HG02610 (cell line): ENCODE results near the gene SLF2.

ENCODE experiments used
- ATAC-seq: cut with Tn5 transposase; IDR thresholded peaks from one replicate; pipeline ENCODE4 v1.9.1; 2021; ENCODE audit warnings: mild to moderate bottlenecking, moderate library complexity; ENCODE audit not compliant: unreplicated experiment

The SLF2 gene

DNA sequence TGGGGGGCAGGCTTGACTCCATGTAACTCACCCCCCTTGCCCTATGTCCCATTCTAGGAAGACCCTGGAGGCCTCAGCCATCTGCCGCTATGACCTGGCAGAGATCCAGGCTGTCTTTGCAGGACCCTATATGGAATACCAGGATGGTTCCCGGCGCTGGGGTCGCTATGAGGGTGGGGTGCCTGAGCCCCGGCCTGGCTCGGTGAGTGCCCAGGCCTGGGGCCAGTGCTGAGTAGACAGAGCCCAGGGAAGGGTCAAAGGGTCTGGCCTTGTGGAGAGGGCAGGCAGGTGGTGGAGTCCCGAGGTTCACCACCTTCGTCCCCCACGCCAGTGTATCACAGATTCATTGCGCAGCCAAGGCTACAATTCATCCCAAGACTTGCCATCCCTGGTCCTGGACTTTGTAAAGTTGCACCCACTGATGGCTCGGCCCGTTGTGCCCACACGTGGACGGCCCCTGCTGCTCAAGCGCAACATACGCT is 67.1 kb downstream of the SLF2 start:
- no peak for ATAC-seq

DNA sequence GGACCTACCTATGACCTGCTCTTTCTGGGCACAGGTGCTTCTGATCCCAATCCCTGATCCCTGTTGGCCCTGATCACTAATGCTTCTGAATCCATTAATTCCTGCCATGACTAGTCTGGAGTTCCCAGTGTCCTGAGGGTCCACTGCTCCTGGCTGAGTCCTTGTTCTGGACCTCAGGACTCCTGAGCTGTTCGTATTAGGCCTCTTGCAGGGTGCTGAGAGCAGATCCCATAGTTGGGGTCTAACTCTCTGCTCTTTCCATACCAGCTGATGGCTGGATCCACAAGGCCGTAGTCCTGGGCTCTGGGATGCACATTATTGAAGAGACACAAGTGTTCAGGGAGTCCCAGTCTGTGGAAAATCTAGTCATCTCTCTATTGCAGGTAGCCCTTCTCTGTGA is 67.5 kb downstream of the SLF2 start:
- ATAC-seq: no peak

DNA sequence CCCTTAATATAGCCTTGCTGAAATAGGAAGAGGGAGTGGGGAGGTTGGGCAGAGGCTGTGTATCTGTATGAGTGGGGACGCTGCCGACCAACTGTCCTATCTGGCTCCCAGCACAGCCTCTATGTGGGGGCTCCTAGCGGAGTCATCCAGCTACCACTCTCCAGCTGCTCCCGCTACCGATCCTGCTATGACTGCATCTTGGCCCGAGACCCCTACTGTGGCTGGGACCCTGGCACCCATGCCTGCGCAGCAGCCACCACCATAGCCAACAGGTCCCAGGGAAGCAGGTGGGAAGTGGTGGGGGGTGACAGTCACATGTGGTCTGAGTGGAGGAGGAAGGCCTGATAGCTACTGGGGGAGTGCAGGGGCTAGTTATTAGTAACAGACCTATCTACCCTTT is 67.9 kb downstream of the SLF2 start:
- no peak for ATAC-seq

DNA sequence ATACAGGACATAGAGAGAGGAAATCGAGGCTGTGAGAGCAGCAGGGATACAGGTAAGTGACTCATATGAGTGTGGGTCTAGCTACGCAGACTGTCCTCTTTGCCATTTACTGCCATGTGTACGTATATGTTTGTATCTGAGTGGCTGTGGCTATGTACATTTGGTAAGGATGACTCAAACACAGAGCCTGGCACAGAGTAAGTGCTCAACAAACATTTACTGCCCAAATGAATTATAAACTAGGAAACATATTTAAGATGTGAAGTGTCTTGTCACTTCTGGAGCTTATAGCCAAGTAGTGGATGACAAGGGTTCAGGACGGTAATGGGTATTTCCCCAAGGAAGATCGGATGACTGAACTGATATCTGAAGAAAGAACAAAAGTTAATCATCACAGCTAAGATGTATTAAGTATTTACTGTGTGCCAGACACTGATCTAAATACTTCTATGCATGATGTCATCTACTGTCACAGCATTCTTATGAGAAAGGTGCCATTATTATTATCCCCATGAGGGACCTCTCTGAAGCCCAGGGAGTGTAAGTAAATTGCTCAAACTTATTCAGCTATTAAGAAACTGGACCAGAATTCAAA is 68.5 kb downstream of the SLF2 start:
- no peak for ATAC-seq

- ATAC-seq: no peak
Measured at GRCh38 chr10:100982916-100983830, 70.4 kb downstream of the SLF2 start.

GRCh38 chr10:100983868-100984671 is 71.3 kb downstream of the SLF2 start:
- ATAC-seq: no peak

GRCh38 chr10:100984672-100985177 is 72.0 kb downstream of the SLF2 start:
- no peak for ATAC-seq

DNA sequence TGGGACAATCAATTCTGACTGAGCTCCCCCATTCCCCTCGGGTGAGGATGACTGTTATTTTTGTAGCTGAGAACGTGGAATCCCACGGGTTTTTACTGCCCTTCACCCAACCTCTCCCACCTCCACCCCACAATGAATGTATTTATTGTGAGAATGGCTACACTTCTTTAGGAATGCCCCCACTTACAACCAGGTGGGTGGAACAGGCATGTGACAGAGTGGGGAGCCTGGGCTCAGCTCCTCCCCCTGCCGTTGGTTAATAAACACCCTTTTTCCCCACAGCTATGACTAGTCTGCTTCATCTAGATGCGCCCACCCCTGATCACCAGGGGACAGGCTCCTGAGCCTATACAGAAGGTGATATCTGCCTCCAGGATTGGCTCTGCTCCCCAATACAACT is 72.6 kb downstream of the SLF2 start:
- no peak for ATAC-seq

- ATAC-seq: no peak
Measured at GRCh38 chr10:100986623-100986951, 73.8 kb downstream of the SLF2 start.

- peak; percentile 88 for ATAC-seq
Measured at GRCh38 chr10:100986952-100987684, 74.4 kb downstream of the SLF2 start, which contains the start of the genes MRPL43 and TWNK. MRPL43 (minus strand) TSS chr10:100987497; CDS start chr10:100987443, 54 bp downstream. TWNK (plus strand) TSS chr10:100987543; CDS start chr10:100988211, 668 bp downstream.

DNA sequence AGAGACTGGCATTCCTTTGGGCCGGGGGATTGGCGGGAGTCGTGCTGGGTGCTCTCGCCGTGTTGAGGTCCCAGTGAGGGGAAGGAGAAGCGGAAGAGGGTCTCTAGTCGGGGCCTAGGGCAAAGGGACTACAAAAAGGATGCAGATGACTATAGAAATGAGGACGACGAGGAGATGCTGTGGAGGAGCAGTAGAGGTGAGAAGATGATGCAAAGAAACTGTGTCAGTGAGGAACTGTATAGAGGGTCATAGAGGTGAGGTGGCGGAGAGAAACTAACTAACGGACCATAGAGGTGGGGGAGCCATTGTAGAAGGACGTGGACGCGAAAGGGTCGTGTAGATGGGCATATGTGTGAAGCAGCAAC is 74.9 kb downstream of the SLF2 start:
- ATAC-seq: no peak

- no peak for ATAC-seq
Measured at GRCh38 chr10:100988166-100988565, 75.4 kb downstream of the SLF2 start.

DNA sequence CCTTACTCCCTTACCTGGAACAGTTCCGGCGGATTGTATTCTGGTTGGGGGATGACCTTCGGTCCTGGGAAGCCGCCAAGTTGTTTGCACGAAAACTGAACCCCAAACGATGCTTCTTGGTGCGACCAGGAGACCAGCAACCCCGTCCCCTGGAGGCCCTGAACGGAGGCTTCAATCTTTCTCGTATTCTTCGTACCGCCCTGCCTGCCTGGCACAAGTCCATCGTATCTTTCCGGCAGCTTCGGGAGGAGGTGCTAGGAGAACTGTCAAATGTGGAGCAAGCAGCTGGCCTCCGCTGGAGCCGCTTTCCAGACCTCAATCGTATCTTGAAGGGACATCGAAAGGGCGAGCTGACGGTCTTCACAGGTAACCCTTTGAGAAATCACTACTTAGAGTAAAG is 76.3 kb downstream of the SLF2 start:
- ATAC-seq: no peak

GRCh38 chr10:100993986-100994708 is 81.4 kb downstream of the SLF2 start:
- ATAC-seq: no peak

DNA sequence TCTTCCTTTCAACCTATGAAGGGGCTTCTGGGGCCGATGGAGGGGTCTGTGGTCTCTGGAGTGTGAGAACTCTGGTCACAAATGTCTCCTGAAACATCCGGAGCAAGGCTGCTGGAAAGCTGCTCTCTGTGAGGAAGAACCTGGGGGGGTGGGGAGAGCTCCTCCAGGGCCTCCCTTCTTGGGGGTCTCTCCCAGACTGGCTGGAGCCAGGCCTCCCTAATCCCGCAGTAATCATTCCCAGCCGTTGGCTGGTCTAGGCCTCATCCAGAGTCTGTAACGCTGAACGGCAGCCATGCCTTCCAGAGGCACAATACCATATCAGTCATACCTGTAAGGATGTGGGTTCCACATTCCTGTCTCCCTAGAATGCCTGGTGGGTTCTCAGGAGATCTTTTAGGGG is 82.4 kb downstream of the SLF2 start:
- ATAC-seq: no peak

- no peak for ATAC-seq
Measured at GRCh38 chr10:100996678-100997359, 84.1 kb downstream of the SLF2 start.

- peak; percentile 30 for ATAC-seq
Measured at GRCh38 chr10:100997360-100998182, 84.8 kb downstream of the SLF2 start.

DNA sequence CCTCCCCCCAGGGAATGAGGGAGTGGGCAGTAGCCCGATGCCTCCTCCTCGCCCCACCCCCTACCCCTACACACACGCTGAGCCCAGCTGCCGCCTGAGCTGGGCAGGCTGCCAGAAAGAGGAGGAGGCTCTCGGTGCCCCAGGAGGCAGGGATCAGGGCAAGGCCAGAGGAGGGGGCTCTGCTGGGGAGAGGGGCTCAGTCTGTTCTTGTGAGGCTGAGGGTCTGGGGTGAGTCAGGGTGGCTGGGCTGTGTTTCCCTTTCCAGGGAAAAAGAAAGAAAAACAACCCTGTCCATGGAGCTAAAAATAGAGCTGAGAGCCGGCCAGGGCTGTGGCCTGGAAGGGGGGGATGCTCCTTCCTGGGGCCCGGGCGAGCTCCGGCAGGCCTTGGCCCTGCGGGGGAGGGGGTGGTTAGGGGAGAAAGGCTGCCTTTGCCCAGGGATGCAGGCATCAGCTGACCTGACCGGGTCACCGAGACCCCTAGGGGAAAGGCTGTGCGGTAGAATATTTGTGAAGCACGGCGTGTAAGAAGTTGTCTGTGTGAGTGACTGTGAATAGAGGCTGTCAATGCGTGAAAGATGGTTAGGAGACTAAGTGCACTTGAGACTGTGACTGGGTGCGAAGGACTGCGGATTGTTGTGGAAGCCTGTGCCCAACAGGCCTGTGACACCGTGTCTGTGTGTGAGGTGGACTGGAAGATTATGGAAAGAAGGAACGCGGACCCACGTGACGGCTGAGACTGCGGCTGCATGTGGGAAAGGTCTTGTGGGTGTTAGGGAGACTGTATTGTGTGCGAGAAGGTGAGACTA is 85.6 kb downstream of the SLF2 start:
- ATAC-seq: no peak
